RWPE1 (cell line): ENCODE measurements around the gene PITPNB.

Experiments
- CTCF ChIA-PET: fragments of 350-600 bp; sonication (Branson Sonifier 250); formaldehyde crosslinking; extraction: SDS; loops from one replicate; lab custom pipeline; 2021; lab: Yijun Ruan, JAX
- POLR2A ChIA-PET: fragments of 400-600 bp; formaldehyde crosslinking; extraction: SDS; loops from one replicate; lab custom pipeline; 2020; ENCODE audit warnings: antibody characterized with exemption; ENCODE audit not compliant: low non-redundant PET; lab: Yijun Ruan, JAX
- DNase-seq: peaks from one replicate; pipeline ENCODE4 v3.0.0; 2012; ENCODE audit warnings: low spot score
- H3K27ac ChIP-seq: fragments of 450-650 bp; 2 replicates; pipeline ENCODE4 v1.5.1; 2017
- TF ChIP-seq, protein P1 (sequence below): fragments of 450-650 bp; conservative IDR thresholded peaks from 2 replicates; pipeline ENCODE4 v1.5.1; 2017; ENCODE audit warnings: low read depth, mild to moderate bottlenecking

Gene PITPNB

DNA sequence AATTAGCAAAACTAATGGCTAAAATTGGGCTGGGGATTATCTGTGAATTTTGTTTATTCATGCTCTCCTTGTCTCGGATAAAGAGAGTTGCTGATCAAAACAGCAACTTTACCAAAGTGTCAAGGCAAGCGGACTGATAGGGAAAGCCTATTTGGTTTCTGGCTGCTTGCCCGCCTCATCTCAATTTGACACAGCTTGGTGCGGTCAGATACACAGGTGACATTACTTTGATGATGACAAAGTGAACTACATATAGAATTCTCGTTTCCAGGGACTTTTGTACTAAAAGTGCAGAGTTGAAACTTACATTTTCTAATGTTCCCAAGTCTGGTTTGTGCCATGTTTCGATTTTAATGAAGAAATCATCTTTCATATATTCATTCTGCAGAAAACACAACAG lies 22.8 kb downstream of the PITPNB start:
- ChIA-PET POLR2A (interaction anchor here (0.6 kb wide), 1 partner anchor 1459 kb away, joined by 4 read pairs; no protein-coding TSS in a partner anchor), CTCF (no interaction called here)
- TF ChIP-seq, protein P1, sequence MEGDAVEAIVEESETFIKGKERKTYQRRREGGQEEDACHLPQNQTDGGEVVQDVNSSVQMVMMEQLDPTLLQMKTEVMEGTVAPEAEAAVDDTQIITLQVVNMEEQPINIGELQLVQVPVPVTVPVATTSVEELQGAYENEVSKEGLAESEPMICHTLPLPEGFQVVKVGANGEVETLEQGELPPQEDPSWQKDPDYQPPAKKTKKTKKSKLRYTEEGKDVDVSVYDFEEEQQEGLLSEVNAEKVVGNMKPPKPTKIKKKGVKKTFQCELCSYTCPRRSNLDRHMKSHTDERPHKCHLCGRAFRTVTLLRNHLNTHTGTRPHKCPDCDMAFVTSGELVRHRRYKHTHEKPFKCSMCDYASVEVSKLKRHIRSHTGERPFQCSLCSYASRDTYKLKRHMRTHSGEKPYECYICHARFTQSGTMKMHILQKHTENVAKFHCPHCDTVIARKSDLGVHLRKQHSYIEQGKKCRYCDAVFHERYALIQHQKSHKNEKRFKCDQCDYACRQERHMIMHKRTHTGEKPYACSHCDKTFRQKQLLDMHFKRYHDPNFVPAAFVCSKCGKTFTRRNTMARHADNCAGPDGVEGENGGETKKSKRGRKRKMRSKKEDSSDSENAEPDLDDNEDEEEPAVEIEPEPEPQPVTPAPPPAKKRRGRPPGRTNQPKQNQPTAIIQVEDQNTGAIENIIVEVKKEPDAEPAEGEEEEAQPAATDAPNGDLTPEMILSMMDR, result no peak
- no peak overlapping the region for H3K27ac ChIP-seq
- no peak for DNase-seq

DNA sequence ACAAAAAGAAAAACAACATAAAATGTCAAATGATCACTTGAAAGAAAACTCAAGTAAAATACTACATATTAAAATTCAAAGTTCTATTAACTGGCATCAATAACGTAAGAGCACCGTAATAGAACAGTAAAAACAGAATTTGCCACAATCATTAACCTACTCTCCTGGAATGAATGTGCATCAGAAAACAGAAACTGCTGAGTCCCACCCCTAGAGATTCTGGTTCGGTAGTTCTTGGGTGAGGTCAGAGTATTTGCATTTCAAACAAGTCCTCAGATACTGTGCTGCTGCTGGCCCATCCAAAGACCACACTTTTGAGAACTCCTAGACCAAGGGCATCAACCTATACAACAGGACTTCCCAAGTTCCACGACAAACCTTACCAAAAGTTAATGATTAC lies 23.5 kb downstream of the PITPNB start:
- no peak for DNase-seq
- H3K27ac ChIP-seq, result no peak overlapping the region
- CTCF ChIA-PET, result no interaction called here

DNA sequence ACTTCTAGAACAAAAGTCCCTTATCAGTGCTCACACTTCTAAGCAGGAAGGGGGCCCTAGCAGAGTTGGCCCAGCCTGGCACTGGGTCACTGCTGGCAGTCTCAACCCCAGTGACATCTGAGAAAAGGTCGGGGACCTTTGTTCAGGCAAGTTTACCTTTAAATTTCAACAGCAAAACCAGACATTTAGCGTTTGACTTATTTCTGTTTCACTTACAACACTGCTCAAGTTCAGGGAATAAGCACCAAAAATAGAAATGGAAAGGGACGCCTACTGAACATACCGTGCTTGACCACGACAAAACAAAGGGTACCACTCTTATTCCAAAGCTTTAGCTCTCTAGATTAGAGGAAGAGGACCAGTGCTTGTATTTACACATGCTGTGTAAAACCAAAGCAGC lies 26.2 kb downstream of the PITPNB start:
- ChIA-PET POLR2A (no interaction called here), CTCF (no interaction called here)
- H3K27ac ChIP-seq, result no peak overlapping the region
- TF ChIP-seq, protein P1, result no peak
- DNase-seq, result no peak

More for the DNA sequence above, 23.5 kb downstream of the PITPNB start:
- POLR2A ChIA-PET, result interaction anchor here (0.6 kb wide), 1 partner anchor 1460 kb away, joined by 4 read pairs; no protein-coding TSS in a partner anchor
- TF ChIP-seq, protein P1, result no peak

DNA sequence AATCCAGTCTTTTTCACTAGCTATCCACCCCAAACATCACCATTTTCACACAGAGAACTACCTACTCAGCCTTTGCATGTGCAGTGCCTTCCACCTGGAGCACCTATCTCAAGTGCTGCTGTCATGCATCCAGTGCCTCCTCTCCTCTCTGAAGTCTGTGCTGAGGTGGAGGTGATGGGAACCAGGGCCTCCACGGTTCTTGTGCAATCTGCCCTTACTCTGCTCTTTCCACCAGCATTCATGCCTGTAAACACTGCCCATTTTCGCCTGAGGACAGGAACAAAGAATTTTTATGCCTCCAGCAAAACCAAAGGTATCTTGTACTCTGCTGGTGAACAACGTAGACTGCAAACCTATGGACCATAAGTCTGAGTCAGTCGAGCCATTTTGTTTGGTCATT lies 27.0 kb downstream of the PITPNB start:
- TF ChIP-seq, protein P1, result no peak
- POLR2A ChIA-PET, result no interaction called here
- no peak overlapping the region for H3K27ac ChIP-seq
- DNase-seq, result no peak
- CTCF ChIA-PET, result no interaction called here

DNA sequence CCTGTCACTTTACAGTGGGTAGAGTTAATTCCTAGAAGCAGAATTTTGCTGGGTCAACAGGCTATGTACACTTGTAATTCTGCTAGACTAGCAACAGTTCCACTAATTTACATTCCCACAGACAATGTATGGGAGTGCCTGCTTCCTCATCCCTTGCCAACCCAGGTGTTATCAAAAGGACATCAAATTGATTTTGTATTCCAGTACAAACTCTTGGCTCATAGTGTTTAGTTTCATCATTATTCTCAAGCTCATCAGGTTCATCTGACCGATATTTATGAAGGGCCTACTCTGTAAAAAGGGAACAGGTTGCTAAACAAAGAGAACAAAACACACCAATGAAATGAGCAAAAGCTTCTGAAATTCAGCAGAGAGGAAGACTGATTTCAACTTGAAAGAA lies 30.7 kb downstream of the PITPNB start:
- DNase-seq, result no peak
- ChIA-PET POLR2A (no interaction called here), CTCF (interaction anchor here (0.6 kb wide), 1 partner anchor 34 kb away, joined by 4 read pairs; no protein-coding TSS in a partner anchor)
- TF ChIP-seq, protein P1, result no peak
- no peak overlapping the region for H3K27ac ChIP-seq

DNA sequence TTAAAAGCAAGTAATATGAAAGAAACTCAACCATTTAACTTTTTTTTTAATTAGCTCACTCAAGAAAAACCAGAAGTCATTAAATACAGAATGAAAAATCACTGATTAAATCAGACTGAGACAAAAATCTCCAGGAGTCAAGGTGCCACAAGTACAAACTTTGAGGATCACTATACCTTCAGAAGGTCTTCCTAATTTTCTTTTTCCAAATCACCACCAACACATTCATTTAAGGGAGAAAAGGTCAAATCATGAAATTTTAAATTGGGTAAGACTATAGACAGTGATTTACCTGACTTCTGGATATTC lies 32.3 kb downstream of the PITPNB start:
- CTCF ChIA-PET, result interaction anchor here (0.5 to 1.3 kb wide), 4 partner anchors 119 to 1492 kb away, joined by 3 to 5 read pairs (median 4); no protein-coding TSS in a partner anchor
- H3K27ac ChIP-seq, result no peak overlapping the region
- POLR2A ChIA-PET, result no interaction called here
- TF ChIP-seq, protein P1, result peak; percentile 54
- DNase-seq, result no peak
